ENCODE data around the gene HCN4.

The HCN4 gene

GRCh38 chr15:73325191-73325861, 43.4 kb downstream of the HCN4 start:
- TF ChIP-seq ZFX (IDR thresholded peaks at IDR 0.05; ENCODE audit: borderline replicate concordance): no peak
- peak; percentile 34; the same call in 1 of the 2 replicates for TF ChIP-seq CTCF (IDR thresholded peaks at IDR 0.05)
- H3K27ac ChIP-seq: no peak overlapping the region

- TF ChIP-seq CTCF (IDR thresholded peaks at IDR 0.05) (no peak), ZFX (IDR thresholded peaks at IDR 0.05; ENCODE audit: borderline replicate concordance) (no peak)
- H3K27ac ChIP-seq: no peak overlapping the region
These were observed 44.1 kb downstream of the HCN4 start for GRCh38 chr15:73324496-73325170.

- TF ChIP-seq ZFX (IDR thresholded peaks at IDR 0.05; ENCODE audit: borderline replicate concordance) (no peak), CTCF (IDR thresholded peaks at IDR 0.05) (no peak)
- no peak overlapping the region for H3K27ac ChIP-seq
These were observed 44.8 kb downstream of the HCN4 start for GRCh38 chr15:73323956-73324355.

GRCh38 chr15:73323374-73323955, 45.3 kb downstream of the HCN4 start:
- no peak for TF ChIP-seq CTCF (IDR thresholded peaks at IDR 0.05)
- no peak for TF ChIP-seq ZFX (IDR thresholded peaks at IDR 0.05; ENCODE audit: borderline replicate concordance)
- H3K27ac ChIP-seq: no peak overlapping the region

DNA sequence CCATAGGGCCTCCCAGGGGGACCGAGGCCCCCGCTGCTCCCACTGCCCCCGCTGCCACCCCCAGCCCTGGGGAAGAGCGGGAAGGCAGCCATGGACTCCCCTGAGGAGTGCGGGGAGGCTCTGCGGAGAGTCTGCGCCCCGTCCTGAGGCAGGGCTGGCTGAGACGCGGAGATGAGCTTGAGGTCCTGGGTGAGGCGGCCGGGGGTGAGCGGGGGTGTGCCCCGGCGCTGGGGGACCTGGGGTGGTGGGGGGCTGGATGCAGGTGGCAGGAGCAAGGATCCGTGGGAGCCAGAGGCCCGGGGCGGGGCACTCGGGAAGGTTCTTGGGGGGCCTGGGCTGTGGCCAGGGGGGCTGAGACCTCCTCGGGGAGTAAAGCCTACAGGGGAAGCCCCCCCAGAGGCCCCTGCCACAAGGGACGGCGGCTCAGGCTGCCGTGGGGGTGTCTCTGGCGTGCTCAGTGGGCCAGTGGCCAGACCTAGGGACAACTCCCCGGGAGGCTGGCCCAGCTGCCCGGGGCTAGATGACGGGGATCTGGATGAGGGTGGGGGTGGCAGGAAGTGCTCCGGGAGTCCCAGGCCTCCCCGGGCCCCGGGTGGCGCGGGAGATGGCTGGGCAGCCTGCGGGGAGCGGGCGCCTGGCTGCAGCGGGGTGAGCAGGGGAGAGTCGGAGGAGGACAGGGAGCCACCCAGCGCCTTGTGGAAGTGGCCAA, 45.9 kb downstream of the HCN4 start:
- no peak for TF ChIP-seq CTCF (IDR thresholded peaks at IDR 0.05)
- TF ChIP-seq ZFX (IDR thresholded peaks at IDR 0.05; ENCODE audit: borderline replicate concordance): no peak
- H3K27ac ChIP-seq: no peak overlapping the region

DNA sequence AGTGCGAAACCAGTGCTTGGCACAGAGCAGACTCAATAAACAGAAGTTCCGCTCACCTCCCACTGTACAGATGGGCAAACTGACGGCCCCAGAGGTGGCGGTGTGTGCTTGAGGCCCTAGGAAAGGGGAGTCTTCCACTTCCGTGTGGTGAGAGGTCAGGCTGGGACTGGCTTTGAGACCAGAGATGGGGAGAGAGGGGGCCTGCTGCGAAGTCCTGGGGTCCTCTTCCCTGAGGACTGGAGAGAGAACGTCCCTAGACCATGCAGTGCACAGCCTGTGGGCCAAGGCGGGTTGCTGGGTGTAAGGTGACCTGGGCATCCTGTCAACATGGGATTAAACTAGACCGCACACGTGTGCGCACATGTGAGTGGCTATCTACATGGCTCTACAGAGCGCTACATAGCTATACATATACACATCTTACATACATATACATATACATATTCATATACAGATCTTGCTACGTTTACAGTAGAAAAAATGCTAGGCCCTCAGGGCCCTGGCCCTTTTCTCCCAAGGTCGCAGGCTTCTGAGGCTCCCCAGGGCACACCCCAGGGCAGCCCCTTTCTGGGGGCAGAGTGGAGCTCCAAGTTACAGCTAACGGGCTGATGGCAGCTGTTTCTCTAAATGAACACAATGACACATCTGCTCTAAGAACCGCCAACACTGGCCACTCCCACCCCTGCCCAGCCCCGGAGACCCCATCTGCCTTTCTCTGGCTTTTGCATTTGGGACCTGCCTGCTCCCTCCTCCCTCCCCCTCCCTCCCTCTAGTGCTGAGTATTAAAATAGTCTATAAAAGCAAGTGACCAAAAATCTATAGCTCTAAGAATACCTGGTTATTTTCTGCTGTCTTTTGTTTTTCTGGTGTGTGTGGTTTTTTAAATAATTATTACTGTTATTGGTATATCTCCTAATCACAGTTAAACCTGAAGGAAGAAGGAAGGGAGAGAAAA, 47.0 kb downstream of the HCN4 start:
- H3K27ac ChIP-seq: no peak overlapping the region

More for the DNA sequence above, 47.0 kb downstream of the HCN4 start:
- TF ChIP-seq CTCF (IDR thresholded peaks at IDR 0.05) (no peak), ZFX (IDR thresholded peaks at IDR 0.05; ENCODE audit: borderline replicate concordance) (no peak)
